ENCODE measurements around the gene PARD3. TPM values are rescaled to one million over a fixed set of nuclear protein-coding genes. Genes with fewer than 3 reads are reported as not detected.
A peak's percentile ranks its signal among the peaks of the same experiment; 100 is the strongest.

Gene PARD3
- total and polyA plus RNA-seq, 8 donors: 25.6 to 54.5 (median 47.8) TPM

DNA sequence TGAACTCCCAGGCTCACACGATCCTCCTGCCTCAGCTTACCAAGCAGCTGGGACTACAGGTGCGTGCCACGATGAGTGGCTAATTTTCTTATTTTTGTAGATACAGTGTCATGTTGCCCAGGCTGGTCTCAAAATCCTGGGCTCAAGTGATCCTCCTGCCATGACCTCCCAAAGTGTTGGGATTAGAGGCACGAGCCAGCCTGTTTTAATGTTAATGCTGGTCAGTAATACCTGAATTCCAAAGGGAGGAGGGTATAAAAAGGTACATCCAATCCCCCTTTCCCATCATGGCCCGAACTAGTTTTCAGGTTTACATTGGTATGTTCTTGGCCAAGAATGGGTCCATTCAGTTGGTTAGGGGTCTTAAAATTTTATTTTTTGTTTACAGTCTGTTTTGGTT is 329.1 kb downstream of the PARD3 start:
- DNase-seq (no peak), ATAC-seq (no peak)
- no peak overlapping the region for H3K27ac ChIP-seq
- no peaks in the 10 kb centered on the region for H3K27me3 ChIP-seq
- no peaks in the 10 kb centered on the region for H3K4me1 ChIP-seq
- H3K9me3 ChIP-seq: no peaks in the 10 kb centered on the region
- no peak for TF ChIP-seq CTCF (IDR thresholded peaks at IDR 0.05)
- intact Hi-C loops (cut with DNase I): no loop called here
- H3K36me3 ChIP-seq: no peaks in the 10 kb centered on the region
- no peak overlapping the region for H3K4me3 ChIP-seq

GRCh38 chr10:34484164-34484563 is 330.9 kb downstream of the PARD3 start:
- intact Hi-C loops (cut with DNase I): no loop called here
- H3K27me3 ChIP-seq: no peaks in the 10 kb centered on the region
- DNase-seq: no peak
- no peak for ATAC-seq
- no peaks in the 10 kb centered on the region for H3K4me1 ChIP-seq
- no peaks in the 10 kb centered on the region for H3K9me3 ChIP-seq
- no peaks in the 10 kb centered on the region for H3K36me3 ChIP-seq
- TF ChIP-seq CTCF (IDR thresholded peaks at IDR 0.05): no peak
- H3K4me3 ChIP-seq: no peak overlapping the region
- no peak overlapping the region for H3K27ac ChIP-seq

- no peak overlapping the region for H3K4me3 ChIP-seq
- H3K27me3 ChIP-seq: no peaks in the 10 kb centered on the region
- DNase-seq: no peak
- H3K27ac ChIP-seq: no peak overlapping the region
- peak; percentile 23 for ATAC-seq
- no peaks in the 10 kb centered on the region for H3K36me3 ChIP-seq
- intact Hi-C loops (cut with DNase I): no loop called here
- TF ChIP-seq CTCF (IDR thresholded peaks at IDR 0.05): no peak
- H3K4me1 ChIP-seq: no peaks in the 10 kb centered on the region
- H3K9me3 ChIP-seq: no peaks in the 10 kb centered on the region
These were observed 334.8 kb downstream of the PARD3 start for GRCh38 chr10:34480345-34480744.

DNA sequence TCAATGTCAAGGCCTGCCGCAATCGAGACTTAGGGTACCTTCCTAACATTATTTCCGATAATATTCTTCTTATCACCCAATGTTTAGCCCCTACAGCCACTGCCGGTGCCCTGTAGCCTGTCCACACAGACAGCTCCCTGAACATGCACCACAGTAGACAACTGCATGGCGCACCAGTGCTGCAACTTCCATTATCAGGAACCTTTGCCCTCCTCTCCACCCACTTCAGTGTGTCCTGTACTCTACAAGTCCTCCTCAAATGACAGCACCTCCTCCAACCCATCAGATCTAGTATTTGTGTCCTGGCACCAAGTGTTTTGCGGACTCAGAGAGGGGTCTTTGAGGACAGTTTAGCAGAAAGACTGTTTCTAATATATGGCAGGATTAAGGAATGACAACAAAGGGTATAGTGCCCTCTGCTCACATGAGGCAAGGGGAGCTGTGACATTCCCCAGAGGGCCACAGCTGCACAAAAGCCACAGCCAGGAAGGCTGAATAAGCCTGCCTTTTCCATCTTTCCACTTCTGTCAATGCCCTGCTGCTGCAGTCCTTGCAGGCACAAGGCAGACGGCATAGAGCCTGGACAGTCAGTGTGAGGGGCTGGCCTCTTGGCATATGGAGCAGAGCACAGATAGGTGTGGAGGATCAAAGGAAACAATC is 335.4 kb downstream of the PARD3 start:
- Histone ChIP-seq H3K4me1 (no peaks in the 10 kb centered on the region), H3K36me3 (no peaks in the 10 kb centered on the region), H3K9me3 (no peaks in the 10 kb centered on the region), H3K27ac (no peak overlapping the region), H3K27me3 (no peaks in the 10 kb centered on the region), H3K4me3 (no peak overlapping the region)
- TF ChIP-seq CTCF (IDR thresholded peaks at IDR 0.05): no peak
- no peak for DNase-seq
- ATAC-seq: no peak
- intact Hi-C loops (cut with DNase I): no loop called here

GRCh38 chr10:34477249-34477648 is 337.8 kb downstream of the PARD3 start:
- ATAC-seq: no peak
- intact Hi-C loops (cut with DNase I): no loop called here
- no peak for DNase-seq
- TF ChIP-seq CTCF (IDR thresholded peaks at IDR 0.05): no peak
- no peaks in the 10 kb centered on the region for H3K27me3 ChIP-seq
- no peak overlapping the region for H3K4me3 ChIP-seq
- no peaks in the 10 kb centered on the region for H3K36me3 ChIP-seq
- H3K27ac ChIP-seq: no peak overlapping the region
- H3K4me1 ChIP-seq: peaks cover 0 to 3% of the 10 kb centered on the region in 2 donors
- no peaks in the 10 kb centered on the region for H3K9me3 ChIP-seq
